Measurements from ENCODE around the gene DENND2C.

DENND2C gene

GRCh38 chr1:114710360-114710759, 40.5 kb upstream of the DENND2C start:
- Histone ChIP-seq H3K9ac (ENCODE audit: low read length) (no peak overlapping the region), H3K27me3 (ENCODE audit: insufficient read depth, low read length) (no peaks in the 10 kb centered on the region), H3K36me3 (ENCODE audit: insufficient read depth, low read length) (peaks cover 89% of the 10 kb centered on the region), H2AFZ (ENCODE audit: low read length) (no peak overlapping the region), H3K9me3 (ENCODE audit: low read length) (no peaks in the 10 kb centered on the region), H3K4me2 (ENCODE audit: low read length) (no peak overlapping the region), H3K27ac (ENCODE audit: low read depth, low read length, poor library complexity, severe bottlenecking) (no peak overlapping the region), H3K4me3 (ENCODE audit: low read depth, low read length, poor library complexity, severe bottlenecking) (no peak overlapping the region), H3K9me2 (ENCODE audit: low read depth, low read length) (no peaks in the 10 kb centered on the region), H3F3A (ENCODE audit: insufficient read depth, low read length) (no peaks in the 10 kb centered on the region), H3K79me2 (ENCODE audit: insufficient read depth, low read length) (peaks cover 10% of the 10 kb centered on the region), H3K4me1 (ENCODE audit: insufficient read depth, low read length, severe bottlenecking) (peaks cover 4% of the 10 kb centered on the region), H4K20me1 (ENCODE audit: insufficient read depth, low read length) (no peaks in the 10 kb centered on the region)
- TF ChIP-seq CTCF (IDR thresholded peaks at IDR 0.05; ENCODE audit: low read length) (no peak), EZH2 (IDR thresholded peaks at IDR 0.05; ENCODE audit: borderline replicate concordance, low read length) (no peak)

- H3K4me2 ChIP-seq (ENCODE audit: low read length): no peak overlapping the region
- H3K36me3 ChIP-seq (ENCODE audit: insufficient read depth, low read length): peaks cover 67% of the 10 kb centered on the region
- H3K27me3 ChIP-seq (ENCODE audit: insufficient read depth, low read length): no peaks in the 10 kb centered on the region
- no peaks in the 10 kb centered on the region for H4K20me1 ChIP-seq (ENCODE audit: insufficient read depth, low read length)
- H3K9me3 ChIP-seq (ENCODE audit: low read length): no peaks in the 10 kb centered on the region
- H3K4me1 ChIP-seq (ENCODE audit: insufficient read depth, low read length, severe bottlenecking): no peaks in the 10 kb centered on the region
- H3K9me2 ChIP-seq (ENCODE audit: low read depth, low read length): no peaks in the 10 kb centered on the region
- H3K9ac ChIP-seq (ENCODE audit: low read length): no peak overlapping the region
- no peak overlapping the region for H3K27ac ChIP-seq (ENCODE audit: low read depth, low read length, poor library complexity, severe bottlenecking)
- no peaks in the 10 kb centered on the region for H3F3A ChIP-seq (ENCODE audit: insufficient read depth, low read length)
- no peaks in the 10 kb centered on the region for H3K79me2 ChIP-seq (ENCODE audit: insufficient read depth, low read length)
- no peak for TF ChIP-seq EZH2 (IDR thresholded peaks at IDR 0.05; ENCODE audit: borderline replicate concordance, low read length)
- TF ChIP-seq CTCF (IDR thresholded peaks at IDR 0.05; ENCODE audit: low read length): no peak
- H3K4me3 ChIP-seq (ENCODE audit: low read depth, low read length, poor library complexity, severe bottlenecking): no peak overlapping the region
- H2AFZ ChIP-seq (ENCODE audit: low read length): no peak overlapping the region
Observed at GRCh38 chr1:114707604-114708003, 37.8 kb upstream of the DENND2C start.

GRCh38 chr1:114703242-114703641, 33.4 kb upstream of the DENND2C start:
- H3F3A ChIP-seq (ENCODE audit: insufficient read depth, low read length): no peaks in the 10 kb centered on the region
- H3K9me2 ChIP-seq (ENCODE audit: low read depth, low read length): no peaks in the 10 kb centered on the region
- no peaks in the 10 kb centered on the region for H3K79me2 ChIP-seq (ENCODE audit: insufficient read depth, low read length)
- no peaks in the 10 kb centered on the region for H4K20me1 ChIP-seq (ENCODE audit: insufficient read depth, low read length)
- H3K9me3 ChIP-seq (ENCODE audit: low read length): no peaks in the 10 kb centered on the region
- H3K4me2 ChIP-seq (ENCODE audit: low read length): no peak overlapping the region
- H2AFZ ChIP-seq (ENCODE audit: low read length): no peak overlapping the region
- no peak overlapping the region for H3K4me3 ChIP-seq (ENCODE audit: low read depth, low read length, poor library complexity, severe bottlenecking)
- no peaks in the 10 kb centered on the region for H3K27me3 ChIP-seq (ENCODE audit: insufficient read depth, low read length)
- peaks cover 28% of the 10 kb centered on the region for H3K36me3 ChIP-seq (ENCODE audit: insufficient read depth, low read length)
- no peak overlapping the region for H3K9ac ChIP-seq (ENCODE audit: low read length)
- H3K27ac ChIP-seq (ENCODE audit: low read depth, low read length, poor library complexity, severe bottlenecking): no peak overlapping the region
- H3K4me1 ChIP-seq (ENCODE audit: insufficient read depth, low read length, severe bottlenecking): no peaks in the 10 kb centered on the region
- TF ChIP-seq CTCF (IDR thresholded peaks at IDR 0.05; ENCODE audit: low read length) (no peak), EZH2 (IDR thresholded peaks at IDR 0.05; ENCODE audit: borderline replicate concordance, low read length) (no peak)

Data from OCI-LY1 (cell line).